DMS79 (cell line): Measurements from ENCODE around the gene SIGLEC1.

Experiments
- DNase-seq: peaks from one replicate; lab custom pipeline; 2025; lab: John Stamatoyannopoulos, UW

The SIGLEC1 gene

DNA sequence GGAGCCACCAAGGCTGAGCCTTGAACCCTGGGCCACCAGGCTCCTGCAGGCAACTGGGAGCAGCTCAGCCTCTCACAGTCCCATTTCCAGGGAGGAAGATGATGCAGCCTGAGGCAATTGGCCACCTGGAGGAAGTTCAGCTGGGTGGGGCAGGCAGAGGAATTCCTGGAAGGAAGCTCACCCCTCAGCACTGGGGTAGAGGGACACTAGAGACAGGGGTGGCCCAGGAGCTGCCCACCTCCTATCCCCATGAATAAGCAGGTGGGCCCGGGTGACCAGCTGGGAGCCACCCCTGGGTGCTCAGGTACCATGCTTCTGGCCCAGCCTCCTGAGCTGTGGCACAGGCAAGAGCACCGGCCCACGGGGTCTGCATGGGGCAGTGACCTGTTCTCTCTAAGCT, 16.5 kb upstream of the SIGLEC1 start:
- no peak for DNase-seq

DNA sequence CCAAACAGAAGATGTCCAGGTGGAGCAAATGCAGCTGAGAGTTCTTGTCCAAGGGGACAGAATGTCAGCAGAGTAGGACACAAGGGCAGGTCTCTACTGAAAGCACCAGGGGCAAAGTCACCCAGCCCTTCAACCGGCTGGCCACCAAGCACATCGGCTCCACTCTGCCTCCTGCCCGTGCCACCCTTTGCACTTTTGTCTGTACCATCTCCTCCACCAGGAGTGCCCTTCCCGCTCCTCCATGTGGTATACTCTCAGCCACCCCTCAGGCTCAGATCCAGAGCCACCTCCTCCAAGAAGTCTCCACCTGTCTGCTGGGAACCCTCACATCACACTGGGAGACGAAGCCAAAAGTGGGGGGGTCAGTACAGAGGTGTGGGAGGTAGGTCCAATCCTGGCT, 16.0 kb upstream of the SIGLEC1 start:
- no peak for DNase-seq

DNA sequence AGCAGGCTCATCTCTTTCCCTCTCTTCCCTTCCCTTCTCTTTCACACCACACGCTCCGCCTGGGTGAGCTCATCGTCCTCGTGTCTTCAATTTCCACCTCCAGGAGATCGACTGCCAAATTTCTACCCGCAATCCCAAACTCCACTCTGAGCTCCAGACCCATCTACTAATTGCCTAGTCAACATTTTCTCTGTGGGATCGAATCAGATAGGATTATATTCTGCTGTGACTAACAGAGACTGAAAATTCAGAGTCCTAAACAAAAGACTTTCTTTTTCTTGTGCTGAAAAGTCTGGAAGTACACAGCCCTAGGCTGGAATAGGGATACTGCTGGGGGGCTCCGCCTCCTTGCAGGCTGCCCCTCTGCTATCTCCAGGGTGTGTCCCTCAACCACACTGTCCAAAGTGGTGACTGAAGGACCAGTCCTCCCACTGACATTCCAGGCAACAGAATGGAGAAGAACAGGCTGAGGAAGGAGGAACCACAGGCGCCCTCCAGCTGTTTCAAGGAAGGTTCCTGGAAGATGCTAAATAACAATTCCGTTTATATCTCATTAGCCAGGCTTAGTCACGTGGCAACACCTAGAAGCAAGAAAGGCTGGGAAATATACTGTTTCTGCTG, 15.1 kb upstream of the SIGLEC1 start:
- DNase-seq = no peak

DNA sequence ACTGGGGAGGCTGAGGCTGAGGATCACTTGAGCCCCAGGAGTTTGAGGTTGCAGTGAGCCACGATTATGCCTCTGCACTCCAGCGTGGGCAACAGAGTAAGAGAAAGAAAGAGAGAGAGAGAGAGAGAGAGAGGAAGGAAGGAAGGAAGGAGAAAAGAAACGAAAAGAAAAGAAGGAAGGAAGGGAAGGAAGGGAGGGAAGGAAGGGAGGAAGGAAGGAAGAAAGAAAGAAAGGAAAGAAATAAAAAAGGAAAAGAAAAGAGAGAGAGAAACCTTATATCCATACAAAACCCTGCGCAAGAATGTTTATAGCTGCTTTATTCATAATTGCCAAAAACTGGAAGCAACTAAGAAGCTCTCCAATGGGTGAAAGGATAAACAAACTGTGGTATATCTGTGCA, 12.0 kb upstream of the SIGLEC1 start:
- DNase-seq = no peak

DNA sequence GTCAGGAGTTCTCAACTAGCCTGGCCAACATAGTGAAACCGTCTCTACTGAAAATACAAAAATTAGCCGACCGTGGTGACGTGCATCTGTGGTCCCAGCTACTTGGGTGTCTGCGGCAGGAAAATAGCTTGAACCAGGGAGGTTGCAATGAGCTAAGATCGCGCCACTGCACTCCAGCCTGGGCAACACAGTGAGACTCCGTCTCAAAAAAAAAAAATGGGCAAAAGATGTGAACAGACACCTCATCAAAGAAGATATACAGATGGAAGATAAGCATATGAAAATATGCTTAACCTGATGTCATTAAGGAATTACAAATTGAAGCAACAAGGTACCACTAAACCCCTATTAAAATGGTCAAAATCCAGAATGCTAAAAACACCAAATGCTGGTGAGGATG, 10.9 kb upstream of the SIGLEC1 start:
- DNase-seq = no peak

DNA sequence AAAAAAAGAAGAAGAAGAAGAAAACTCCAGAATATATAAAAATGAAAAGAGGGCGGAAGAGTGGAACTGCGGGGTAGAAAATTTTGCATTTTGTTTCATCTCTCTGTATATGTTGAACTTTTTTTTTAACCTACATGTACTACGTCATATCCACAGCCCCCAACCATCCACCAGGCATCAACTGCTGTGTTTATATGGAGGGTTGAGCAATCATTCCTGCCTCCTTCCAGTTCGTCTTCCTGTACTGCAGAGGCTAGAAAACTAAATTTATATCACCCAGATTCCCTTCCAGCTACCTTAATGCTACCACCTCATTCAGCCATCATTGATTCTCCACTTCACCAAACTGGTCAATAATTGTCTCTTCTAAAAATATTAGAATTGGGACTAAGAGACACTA, 9.5 kb upstream of the SIGLEC1 start:
- no peak for DNase-seq

DNA sequence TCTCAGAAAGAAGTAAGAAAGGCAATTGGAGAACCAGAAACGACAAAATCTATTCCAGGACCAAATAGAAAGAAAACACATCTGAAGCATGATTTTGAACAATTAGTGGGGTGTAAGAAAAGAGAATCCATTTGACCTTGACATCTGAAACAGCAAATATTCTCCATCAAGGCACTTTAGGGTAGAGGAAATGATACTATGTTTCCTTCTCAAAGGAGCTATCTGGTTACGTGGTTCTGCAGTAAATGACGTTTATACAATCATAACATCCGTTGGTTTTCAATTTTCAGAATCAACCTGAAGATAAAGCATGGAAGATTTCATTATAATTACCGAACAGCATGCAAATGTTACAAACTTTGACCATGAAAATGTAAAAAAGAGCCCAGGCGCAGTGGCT, 8.2 kb upstream of the SIGLEC1 start:
- no peak for DNase-seq

DNA sequence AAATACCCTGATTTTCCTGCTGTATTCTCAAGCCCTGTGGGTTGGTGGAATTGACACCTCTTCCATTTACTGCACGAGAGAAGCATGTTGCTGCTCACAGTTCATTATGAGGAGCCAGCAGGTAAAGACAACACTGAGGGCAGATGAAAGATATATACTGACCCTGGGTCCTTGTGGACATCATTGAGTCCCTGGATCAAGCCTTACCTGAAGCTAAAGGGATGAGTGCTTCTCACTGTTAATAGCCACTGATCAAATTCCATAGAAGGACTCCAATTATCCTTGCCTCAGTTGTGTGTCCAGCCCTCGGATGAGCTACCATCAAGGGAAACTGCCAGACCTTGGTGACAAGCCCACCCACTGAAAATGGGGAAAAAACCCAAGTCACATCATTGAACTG, 7.7 kb upstream of the SIGLEC1 start:
- DNase-seq = no peak

DNA sequence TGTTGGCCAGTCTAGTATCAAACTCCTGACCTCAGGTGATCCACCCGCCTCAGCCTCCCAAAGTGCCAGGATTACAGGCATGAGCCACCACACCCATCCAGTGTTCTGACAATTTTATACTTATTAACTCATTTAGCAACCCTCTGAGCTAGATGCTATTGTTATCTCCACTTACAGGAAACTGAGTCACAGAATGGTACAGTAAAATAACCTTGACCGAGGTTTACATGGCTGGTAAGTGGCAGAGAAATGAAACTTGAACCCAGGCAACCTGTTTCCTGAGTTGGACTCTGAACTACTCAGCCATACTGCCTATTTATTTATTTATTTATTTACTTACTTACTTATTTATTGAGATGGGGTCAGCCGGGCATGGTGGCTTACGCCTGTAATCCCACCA, 6.6 kb upstream of the SIGLEC1 start:
- DNase-seq = no peak

DNA sequence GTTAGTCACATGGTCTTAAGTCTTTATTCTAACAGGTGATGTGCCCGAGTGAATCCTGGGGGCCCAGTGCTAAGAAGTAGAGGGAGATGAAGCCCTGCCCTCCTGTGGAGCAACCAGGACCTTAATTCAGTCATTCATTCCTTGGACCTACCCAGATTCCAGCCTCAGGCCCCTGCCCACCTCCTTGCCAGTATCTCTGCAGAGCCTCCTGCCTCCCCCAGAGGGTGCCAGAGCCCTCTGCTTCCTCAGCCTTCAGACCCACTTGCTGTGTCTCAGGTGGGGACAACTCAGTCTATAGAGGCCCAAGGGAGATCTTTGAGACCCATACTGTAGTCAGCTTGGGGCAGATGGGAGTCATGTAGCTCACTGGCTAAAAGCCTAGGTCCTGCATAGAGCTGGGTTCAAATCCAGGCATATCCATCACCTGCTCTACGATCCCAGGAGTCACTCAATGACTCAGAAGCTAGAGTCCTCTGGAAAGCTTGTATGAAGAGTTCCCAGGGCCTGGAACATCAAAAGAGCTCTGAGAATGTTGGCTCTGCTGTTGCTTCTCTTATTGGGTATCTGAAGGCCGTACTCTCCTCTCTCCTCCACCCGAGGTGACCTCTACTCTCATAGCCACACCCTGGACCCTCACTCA, 3.9 kb upstream of the SIGLEC1 start:
- DNase-seq = no peak

DNA sequence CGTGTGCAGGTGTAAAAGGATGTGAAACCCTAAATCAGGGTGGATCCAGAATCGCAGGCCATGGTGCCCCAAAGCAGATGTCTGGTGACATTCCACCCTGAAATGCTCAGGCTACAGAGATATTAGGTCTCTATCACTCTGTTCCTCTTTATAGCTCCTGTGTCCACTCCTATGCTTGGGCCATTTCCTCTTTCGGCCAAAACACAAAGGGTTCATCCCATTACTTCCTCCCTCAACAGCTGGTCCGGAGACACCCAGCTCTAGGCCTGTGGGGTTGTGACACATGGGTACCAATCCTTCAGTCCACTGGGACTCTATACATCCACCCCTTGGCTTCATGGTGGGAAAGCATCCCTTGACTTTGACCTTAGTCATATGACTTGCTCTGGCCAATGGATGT, 1.7 kb upstream of the SIGLEC1 start:
- DNase-seq = no peak

DNA sequence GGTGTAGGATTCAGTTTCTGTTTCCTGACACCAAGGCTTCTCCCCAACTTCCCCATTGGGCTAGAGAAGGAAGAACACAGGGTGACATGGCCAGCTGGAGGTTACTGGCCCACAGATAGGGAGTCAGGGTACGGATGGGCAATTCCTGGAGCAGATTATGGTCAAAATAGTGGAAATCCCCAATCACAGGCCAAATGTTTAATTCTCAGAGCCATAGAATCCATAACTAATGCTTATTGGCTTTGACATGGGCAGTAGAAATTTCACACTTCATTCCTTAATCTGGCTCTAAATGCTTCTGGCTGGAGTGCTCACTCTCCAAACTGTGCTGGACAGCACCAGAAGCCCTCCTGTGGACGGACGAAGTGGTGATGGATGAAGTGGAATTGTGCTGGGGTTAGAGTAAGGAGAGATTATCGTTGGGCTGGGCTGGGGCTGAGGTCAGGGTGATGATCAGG, 887 bp downstream of the SIGLEC1 start:
- DNase-seq = no peak

DNA sequence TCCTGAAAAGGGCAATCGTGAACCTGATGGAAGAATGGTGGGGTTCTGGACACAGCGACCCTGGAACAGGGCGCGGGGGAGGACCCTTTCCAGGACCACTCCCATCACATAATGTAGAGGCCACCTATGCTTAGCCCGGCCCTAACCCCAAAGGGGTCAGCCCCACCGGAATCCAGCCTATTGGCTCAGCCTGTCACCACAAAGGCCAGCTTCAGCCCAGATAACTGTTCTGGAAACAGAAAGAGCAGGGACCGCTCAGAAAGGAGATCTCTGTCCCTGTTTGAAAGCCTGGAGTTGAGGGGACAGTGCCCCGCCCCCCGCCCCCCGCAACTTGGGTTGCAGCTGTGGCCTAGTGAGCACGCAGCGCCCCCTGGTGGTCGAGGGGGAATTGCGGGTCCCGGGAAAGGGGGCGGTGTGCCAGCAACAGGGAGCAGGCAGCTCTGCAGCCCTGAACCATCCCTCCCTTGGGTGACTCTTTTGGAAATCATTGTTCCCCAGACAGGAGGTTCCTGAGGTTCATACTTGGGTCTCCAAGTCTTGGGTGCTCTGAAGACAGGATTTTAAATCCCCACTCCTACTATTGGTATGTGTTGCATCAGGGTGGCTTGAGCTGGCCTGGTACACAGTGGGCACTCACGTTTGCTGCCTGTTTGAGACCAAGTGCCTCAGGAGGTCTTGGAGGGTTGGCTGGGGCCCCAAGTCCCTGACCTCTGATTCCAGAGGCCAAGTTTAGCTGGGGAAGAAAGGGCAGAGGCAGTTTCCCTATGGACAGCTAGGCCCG, 1.5 kb downstream of the SIGLEC1 start:
- DNase-seq = peak; percentile 7

DNA sequence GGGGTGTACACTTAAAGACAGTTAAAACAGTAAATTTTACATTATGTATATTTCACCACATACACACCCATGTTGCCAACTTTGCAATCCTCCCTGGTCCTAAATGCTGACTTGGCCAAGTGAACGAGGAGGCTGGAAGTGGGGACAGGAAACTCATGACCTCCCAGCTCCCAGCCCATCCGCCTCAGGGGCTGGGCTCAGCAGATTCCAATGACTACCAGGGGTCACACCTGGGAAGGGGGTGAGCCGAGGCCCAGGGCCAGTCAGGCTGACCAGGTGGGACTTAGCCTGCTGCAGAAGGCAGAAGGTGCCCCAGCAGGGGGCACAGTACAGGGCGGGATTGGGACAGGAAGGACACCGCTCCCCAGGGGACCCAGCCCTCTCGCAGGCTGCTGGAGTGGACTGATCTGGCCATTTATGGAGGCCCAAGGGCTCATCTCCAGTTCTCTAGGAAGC, 2.4 kb downstream of the SIGLEC1 start:
- no peak for DNase-seq

DNA sequence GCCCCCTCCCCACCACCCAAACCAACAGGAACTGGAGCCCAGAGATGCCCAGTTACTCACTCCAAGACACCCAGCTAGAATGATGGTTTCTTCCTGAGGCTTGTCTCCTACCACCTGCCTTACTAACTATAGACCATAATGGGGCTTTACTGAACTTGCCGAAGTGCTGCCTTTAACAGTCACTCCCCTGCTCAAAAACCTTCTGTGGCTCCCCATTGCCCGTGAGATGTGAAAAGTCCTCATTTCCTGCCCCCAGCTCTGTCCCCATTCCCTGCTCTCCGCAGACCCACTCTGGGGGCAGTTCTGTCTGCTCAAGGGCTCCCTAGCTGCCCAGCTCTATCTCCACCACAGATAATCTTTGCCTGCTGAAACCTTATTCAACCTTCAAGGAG, 4.9 kb downstream of the SIGLEC1 start:
- no peak for DNase-seq

DNA sequence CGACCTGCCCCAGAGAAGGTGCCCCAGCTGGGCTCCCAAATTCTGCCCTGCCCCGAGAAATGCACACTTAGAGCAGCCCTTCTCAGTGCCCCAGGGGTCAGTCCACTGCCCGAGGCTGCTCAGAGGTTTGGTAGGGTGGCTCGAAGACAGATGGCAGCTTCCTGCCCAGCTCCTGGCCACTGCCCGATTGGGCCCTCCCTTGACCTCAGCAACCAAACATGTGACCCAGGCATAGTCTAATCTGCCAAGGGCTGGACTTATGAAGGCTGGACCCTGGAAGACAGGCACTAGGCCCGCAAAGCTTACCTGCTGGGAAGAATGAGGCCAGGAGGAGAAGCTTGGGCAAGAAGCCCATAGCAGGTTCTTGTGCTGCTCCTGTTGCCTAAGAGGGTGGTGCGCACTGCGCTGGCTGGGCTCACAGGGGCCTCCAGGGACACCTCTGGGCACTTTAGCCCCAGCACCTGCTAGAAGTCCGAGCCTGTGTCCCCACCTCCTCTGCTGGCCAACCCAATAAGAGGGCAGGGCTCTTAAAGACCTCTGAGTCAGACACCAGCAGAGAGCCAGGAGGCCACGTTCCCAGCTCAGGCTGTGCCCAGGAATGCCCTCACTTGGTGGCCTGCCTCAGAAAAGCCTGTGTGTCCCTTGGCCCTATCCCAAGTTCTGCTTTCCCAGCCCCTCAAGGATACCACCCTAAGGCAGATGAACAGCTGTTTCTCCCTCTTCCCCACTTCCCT, 5.5 kb downstream of the SIGLEC1 start:
- DNase-seq = no peak

DNA sequence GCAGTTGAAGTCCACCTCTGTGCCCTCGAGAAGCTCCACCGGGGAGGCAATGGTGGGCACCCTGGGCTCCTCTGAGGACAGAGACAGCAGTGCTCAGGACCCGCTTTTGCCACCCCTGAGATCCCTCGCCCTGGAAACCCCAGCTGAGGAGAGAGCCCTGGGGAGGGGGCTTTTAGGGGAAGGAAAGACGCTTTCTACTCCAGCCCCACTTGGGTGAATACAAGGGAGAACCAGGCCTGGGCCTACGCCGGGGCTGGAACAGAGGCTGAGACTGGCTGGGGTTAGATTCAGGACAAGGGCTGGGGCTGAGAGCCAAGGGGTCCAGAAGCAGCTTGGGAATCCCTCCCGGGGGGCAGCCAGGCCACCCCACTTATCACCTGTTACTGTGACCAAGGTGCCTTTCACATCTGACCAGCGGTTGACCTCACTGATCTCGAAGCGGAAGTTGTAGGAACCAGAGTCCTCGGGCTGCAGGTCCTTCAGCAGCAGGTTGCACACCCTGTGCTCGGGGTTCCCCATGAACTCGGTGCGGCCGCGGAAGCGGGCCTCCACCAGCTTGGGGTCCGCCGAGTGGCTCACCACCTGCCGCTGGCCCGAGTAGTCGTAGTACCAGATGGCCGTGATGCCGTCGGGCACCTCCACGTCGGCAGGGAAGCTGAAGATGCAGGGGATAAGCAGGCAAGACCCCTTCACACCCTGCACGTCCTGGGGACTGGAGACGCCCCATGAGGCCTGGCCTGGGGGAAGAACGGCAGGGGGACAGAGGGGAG, 6.2 kb downstream of the SIGLEC1 start:
- DNase-seq = no peak

DNA sequence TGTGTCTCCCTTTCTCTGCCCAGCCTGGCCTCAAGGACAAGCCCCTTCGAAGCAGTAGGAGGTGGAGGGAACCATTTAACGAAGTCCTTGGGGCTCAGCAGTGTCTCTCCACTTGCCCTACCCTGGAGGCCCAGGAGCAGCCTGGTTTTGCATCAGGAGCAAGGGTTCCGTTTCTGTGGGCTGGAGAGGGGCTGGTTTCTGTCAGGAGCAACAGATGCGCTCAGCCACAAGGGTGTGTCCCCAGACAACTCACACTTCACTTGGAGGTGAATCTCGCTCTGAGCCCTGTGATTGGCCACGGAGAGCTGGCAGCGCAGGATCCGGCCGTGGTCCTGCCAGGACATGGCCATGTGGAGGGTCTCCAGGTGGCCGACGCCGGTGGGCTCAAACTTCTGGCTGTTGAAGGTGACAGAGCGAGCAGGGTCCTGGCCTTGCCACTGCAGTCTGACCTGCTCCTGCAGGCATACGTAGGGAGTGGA, 6.9 kb downstream of the SIGLEC1 start:
- no peak for DNase-seq

DNA sequence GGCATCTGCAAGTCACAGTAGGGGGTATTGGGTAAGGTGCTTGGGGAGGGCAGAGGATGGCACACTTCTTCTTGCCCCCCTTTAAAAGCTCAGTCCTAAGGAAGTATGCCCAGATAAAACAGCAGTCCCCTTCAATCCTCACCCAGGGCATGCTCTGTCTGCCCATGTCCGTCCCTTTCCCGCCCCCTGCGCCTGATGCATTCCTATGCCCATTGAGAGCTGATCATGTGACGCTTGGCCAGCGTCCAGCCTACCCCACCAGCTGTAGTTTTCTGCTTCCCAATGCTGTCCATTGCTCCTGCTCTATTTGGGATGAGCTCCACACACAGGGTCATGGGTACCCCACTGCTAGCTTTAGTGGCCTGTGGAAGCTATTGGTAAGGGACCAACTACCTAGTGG, 8.3 kb downstream of the SIGLEC1 start:
- no peak for DNase-seq

DNA sequence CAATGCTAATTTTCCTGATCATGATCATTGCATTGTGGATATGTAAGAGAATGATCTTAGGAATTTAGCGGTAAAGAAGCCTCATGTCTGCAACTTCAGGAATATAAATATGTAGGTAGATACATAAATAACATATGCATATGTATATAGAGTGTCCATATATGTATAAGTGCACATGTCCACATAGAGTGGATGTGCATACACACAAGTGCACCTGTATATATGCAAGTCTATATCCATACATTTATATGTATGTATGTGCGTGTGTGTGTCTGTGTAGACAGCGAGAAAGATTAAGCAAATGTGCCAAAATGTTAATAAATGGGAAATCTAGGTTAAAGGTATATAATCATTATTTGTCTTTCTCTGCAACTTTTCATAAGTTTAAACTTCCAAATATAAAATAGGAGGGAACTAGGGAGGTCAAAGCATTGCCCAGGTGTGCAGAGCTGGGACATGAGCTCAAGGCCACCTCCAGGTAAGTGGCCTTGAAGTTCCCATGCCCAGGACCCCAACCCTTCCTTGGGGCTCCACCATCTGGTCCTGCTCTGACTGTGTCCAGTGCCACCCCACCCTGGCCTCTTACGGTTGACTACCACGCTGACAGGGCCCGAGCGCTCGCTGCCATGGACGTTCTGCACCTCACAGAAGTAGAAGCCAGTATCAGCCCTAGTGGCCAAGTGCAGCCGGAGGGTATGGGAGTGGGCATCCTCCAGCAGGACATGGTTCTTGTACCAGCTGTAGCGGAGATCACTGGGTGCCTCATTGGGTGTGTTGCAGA, 9.6 kb downstream of the SIGLEC1 start:
- DNase-seq = no peak
